CD14-positive monocyte (primary cell): Measurements from ENCODE around the gene CSNK1D. TPM values are rescaled to one million over a fixed set of nuclear protein-coding genes. Genes with fewer than 3 reads are reported as not detected.

Experiments
- DNase-seq, 3 donors: peaks; one replicate each; pipeline ENCODE4 v3.0.0-alpha.2; 2011 to 2022
- H2AFZ ChIP-seq: 2 replicates; pipeline ENCODE4 v1.6.0; 2012; ENCODE audit warnings: mild to moderate bottlenecking, low read depth, low read length, inconsistent platforms; ENCODE audit not compliant: insufficient read depth, poor library complexity, severe bottlenecking
- H3K27ac ChIP-seq, 2 donors: 1 replicate in 1 of 2; 2 replicates in 1 of 2; pipeline ENCODE4 v1.5.1; 2012 to 2013; ENCODE audit warnings: low read length in 2 of 2, control low read depth in 1 of 2, inconsistent platforms in 1 of 2, low read depth in 1 of 2, mild to moderate bottlenecking in 1 of 2
- H3K27me3 ChIP-seq, 2 donors: one replicate each; pipeline versions ENCODE4 v1.6.0 to v1.6.1; 2011 to 2013; ENCODE audit warnings: low read length in 2 of 2; ENCODE audit not compliant: control insufficient read depth in 2 of 2, insufficient read depth in 2 of 2
- H3K36me3 ChIP-seq, 2 donors: replicated peaks in 1 of 2; 1 replicate in 1 of 2; 2 replicates in 1 of 2; pipeline versions ENCODE4 v1.5.1 to v1.6.1; 2012 to 2013; ENCODE audit warnings: low read length in 2 of 2, control low read depth in 1 of 2, inconsistent platforms in 1 of 2, mild to moderate bottlenecking in 1 of 2; ENCODE audit not compliant: insufficient read depth in 2 of 2, control insufficient read depth in 1 of 2
- H3K4me1 ChIP-seq, 2 donors: 1 replicate in 1 of 2; 2 replicates in 1 of 2; pipeline versions ENCODE4 v1.5.1 to v1.6.1; 2012 to 2013; ENCODE audit warnings: low read length in 2 of 2, control low read depth in 1 of 2, inconsistent platforms in 1 of 2, mild to moderate bottlenecking in 1 of 2, moderate library complexity in 1 of 2; ENCODE audit not compliant: insufficient read depth in 2 of 2, control insufficient read depth in 1 of 2
- H3K4me2 ChIP-seq: replicated peaks from 2 replicates; pipeline ENCODE3; 2012; ENCODE audit warnings: low read length, moderate library complexity, mild to moderate bottlenecking; ENCODE audit not compliant: poor library complexity, severe bottlenecking; ENCODE audit errors: extremely low read depth
- H3K4me3 ChIP-seq, 3 experiments: fragments of 200-600 bp in 1 of 3; sonication (generic) in 1 of 3; replicated peaks in 1 of 3; 1 replicate in 2 of 3; 2 replicates in 1 of 3; pipeline ENCODE4 v1.5.1; 2011 to 2013; ENCODE audit warnings: low read length in 3 of 3, mild to moderate bottlenecking in 3 of 3, control low read depth in 2 of 3, low read depth in 2 of 3, inconsistent platforms in 1 of 3, moderate library complexity in 1 of 3
- H3K79me2 ChIP-seq: 2 replicates; pipeline ENCODE4 v1.6.0; 2012; ENCODE audit warnings: mild to moderate bottlenecking, control low read depth, inconsistent platforms, low read length, moderate library complexity; ENCODE audit not compliant: insufficient read depth
- H3K9ac ChIP-seq: 2 replicates; pipeline ENCODE4 v1.6.0; 2017; ENCODE audit warnings: low read length, mild to moderate bottlenecking; ENCODE audit not compliant: insufficient read depth, poor library complexity, severe bottlenecking
- H3K9me3 ChIP-seq, 2 donors: replicated peaks in 1 of 2; 1 replicate in 1 of 2; 2 replicates in 1 of 2; pipeline versions ENCODE4 v1.5.1 to v1.6.1; 2012 to 2013; ENCODE audit warnings: low read length in 2 of 2, control low read depth in 1 of 2; ENCODE audit not compliant: control insufficient read depth in 1 of 2, insufficient read depth in 1 of 2
- H4K20me1 ChIP-seq: 2 replicates; pipeline ENCODE4 v1.6.0; 2012; ENCODE audit warnings: mild to moderate bottlenecking, low read length, control low read depth, moderate library complexity; ENCODE audit not compliant: insufficient read depth
- H3K27ac Mint-ChIP-seq, 7 donors: one replicate each; pipeline ENCODE4 v1.8.0; 2020; ENCODE audit warnings: mild to moderate bottlenecking in 7 of 7, mixed read lengths in 7 of 7, moderate library complexity in 6 of 7, inconsistent platforms in 2 of 7
- H3K27me3 Mint-ChIP-seq, 3 donors: one replicate each; pipeline ENCODE4 v1.8.0; 2021 to 2022; ENCODE audit warnings: low read depth in 3 of 3, mild to moderate bottlenecking in 3 of 3, mixed read lengths in 3 of 3, moderate library complexity in 3 of 3, inconsistent platforms in 1 of 3
- H3K36me3 Mint-ChIP-seq, 2 donors: one replicate each; pipeline ENCODE4 v1.8.0; 2020; ENCODE audit warnings: mixed read lengths in 2 of 2, inconsistent platforms in 1 of 2, mild to moderate bottlenecking in 1 of 2
- H3K4me1 Mint-ChIP-seq: one replicate; pipeline ENCODE4 v1.8.0; 2020; ENCODE audit warnings: mild to moderate bottlenecking, mixed read lengths
- H3K4me3 Mint-ChIP-seq, 2 donors: one replicate each; pipeline ENCODE4 v1.8.0; 2020; ENCODE audit warnings: mild to moderate bottlenecking in 2 of 2, mixed read lengths in 2 of 2, moderate library complexity in 1 of 2
- H3K9me3 Mint-ChIP-seq, 7 donors: one replicate each; pipeline ENCODE4 v1.8.0; 2020 to 2022; ENCODE audit warnings: mixed read lengths in 7 of 7, mild to moderate bottlenecking in 6 of 7, moderate library complexity in 6 of 7, inconsistent platforms in 2 of 7
- CTCF ChIP-seq: fragments of 200-600 bp; IDR thresholded peaks from one replicate; pipeline ENCODE4 v1.8.0; 2022; ENCODE audit warnings: antibody characterized with exemption, mild to moderate bottlenecking
- WGBS: methylation state at CpG from one replicate; pipeline ENCODE4 v1.1.5; 2013; ENCODE audit warnings: missing lambda C conversion rate; ENCODE audit not compliant: insufficient coverage; 5-methylcytosine and 5-hydroxymethylcytosine counted together
- intact Hi-C, 2 donors: fragments of 100-400 bp; cut with micrococcal nuclease; formaldehyde crosslinking; loops; one replicate each; pipeline versions ENCODE4 v1.15.0 to v1.15.1; 2023
- polyA plus RNA-seq, 3 donors: library from polyadenylated mRNA; depleted of rRNA in 1 of 3; unstranded in 2 of 3; stranded (reverse) in 1 of 3; fragments of 300-500 nt in 2 of 3; fragments of >200 nt in 1 of 3; fragmentation: Illumina TruSeq in 2 of 3; gene quantifications; 1 replicate in 2 of 3; 2 replicates in 1 of 3; pipeline ENCODE4 v1.2.3, GENCODE V29; 2012 to 2021

CSNK1D gene
- polyA plus RNA-seq, 3 donors = 47.0 to 299 (median 60.9) TPM

GRCh38 chr17:82280537-82280936 lies 7.0 kb upstream of the CSNK1D start:
- no peak for DNase-seq
- TF ChIP-seq CTCF = no peak
- Mint-ChIP-seq H3K27me3 (peaks cover 0 to 5% (median 5%) of the 10 kb centered on the region in 3 donors), H3K9me3 (peaks cover 0 to 2% (median 0%) of the 10 kb centered on the region in 7 donors), H3K27ac (no peak overlapping the region), H3K4me3 (no peak overlapping the region), H3K36me3 (peaks cover 12 to 15% of the 10 kb centered on the region in 2 donors), H3K4me1 (peaks cover 42% of the 10 kb centered on the region)
- 100% methylated on average over 1 of the region's 8 CpGs for WGBS
- no peak overlapping the region for H2AFZ ChIP-seq
- no peak overlapping the region for H3K4me3 ChIP-seq
- H3K9ac ChIP-seq = no peak overlapping the region
- intact Hi-C loops = no loop called here
- H3K4me2 ChIP-seq = no peak overlapping the region
- no peaks in the 10 kb centered on the region for H3K36me3 ChIP-seq
- no peaks in the 10 kb centered on the region for H3K9me3 ChIP-seq
- peaks cover 43 to 53% of the 10 kb centered on the region in 2 donors for H3K4me1 ChIP-seq
- H3K27me3 ChIP-seq = no peaks in the 10 kb centered on the region
- no peaks in the 10 kb centered on the region for H4K20me1 ChIP-seq
- no peaks in the 10 kb centered on the region for H3K79me2 ChIP-seq
- no peak overlapping the region for H3K27ac ChIP-seq

GRCh38 chr17:82278786-82279391 lies 5.4 kb upstream of the CSNK1D start:
- Histone ChIP-seq H3K9me3 (no peaks in the 10 kb centered on the region), H3K4me3 (peak overlapping the region in 1 of 3 experiments; percentile 40), H3K79me2 (peaks cover 6% of the 10 kb centered on the region), H3K9ac (peak overlapping the region; percentile 66), H3K27ac (peak overlapping the region; percentile 84 to 96), H3K4me1 (peaks cover 48 to 67% of the 10 kb centered on the region in 2 donors), H3K4me2 (peak overlapping the region; percentile 50), H2AFZ (peak overlapping the region; percentile 90), H4K20me1 (no peaks in the 10 kb centered on the region), H3K36me3 (no peaks in the 10 kb centered on the region), H3K27me3 (no peaks in the 10 kb centered on the region)
- H3K27me3 Mint-ChIP-seq = peaks cover 0 to 4% (median 3%) of the 10 kb centered on the region in 3 donors
- TF ChIP-seq CTCF = no peak
- H3K9me3 Mint-ChIP-seq = peaks cover 0 to 2% (median 0%) of the 10 kb centered on the region in 7 donors
- H3K4me3 Mint-ChIP-seq = peak overlapping the region; percentile 37 to 69
- intact Hi-C loops = no loop called here
- 80% methylated on average over 12 of the region's 16 CpGs for WGBS
- peaks cover 14 to 17% of the 10 kb centered on the region in 2 donors for H3K36me3 Mint-ChIP-seq
- peak overlapping the region; percentile 98 to 100 (median 99) for H3K27ac Mint-ChIP-seq
- peak; percentile 80 to 87 (median 83) for DNase-seq
- peaks cover 53% of the 10 kb centered on the region for H3K4me1 Mint-ChIP-seq
